GM18502 (cell line): Measurements from ENCODE around the gene RBM8A.
"Not testable (repeated sequence)": the region's sequence is repeated elsewhere in the genome, so short reads cannot be mapped to it uniquely, and the experiment has no call there.

ENCODE experiments used
- ATAC-seq: cut with Tn5 transposase; IDR thresholded peaks from one replicate; pipeline ENCODE4 v1.9.1; 2021; ENCODE audit warnings: mild to moderate bottlenecking; ENCODE audit not compliant: unreplicated experiment, poor library complexity

The RBM8A gene

DNA sequence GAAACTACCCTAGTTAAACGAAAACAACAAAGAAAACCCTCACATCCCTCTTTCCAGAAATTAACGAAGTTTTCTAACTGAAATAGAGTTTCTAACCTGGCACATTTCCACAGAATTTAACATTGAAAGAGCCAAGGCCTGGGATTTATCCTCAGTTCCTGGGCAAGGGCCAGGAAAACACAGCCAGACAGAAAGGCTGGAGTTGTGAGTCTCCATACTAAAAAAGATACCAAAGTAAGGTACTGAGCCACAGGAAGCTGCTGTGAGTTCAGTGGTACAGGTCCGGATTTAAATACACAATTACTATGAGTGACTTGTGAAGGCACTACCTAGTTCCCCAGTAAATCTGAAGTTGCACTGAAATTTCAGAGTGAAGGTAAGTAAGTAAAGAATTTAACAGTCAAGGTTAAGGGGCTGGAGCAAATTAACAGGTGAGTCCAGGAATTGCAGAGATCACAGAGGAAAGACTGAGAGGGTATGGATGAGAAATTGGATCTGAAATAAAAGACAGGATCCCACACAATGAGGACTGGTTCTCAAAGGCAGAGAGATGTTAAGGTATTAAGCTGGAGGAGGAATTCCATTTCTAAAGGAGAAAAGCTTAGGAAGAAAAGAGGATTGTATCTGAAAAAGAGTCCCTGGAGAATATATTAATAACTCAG lies 29.6 kb upstream of the RBM8A start:
- no peak for ATAC-seq

DNA sequence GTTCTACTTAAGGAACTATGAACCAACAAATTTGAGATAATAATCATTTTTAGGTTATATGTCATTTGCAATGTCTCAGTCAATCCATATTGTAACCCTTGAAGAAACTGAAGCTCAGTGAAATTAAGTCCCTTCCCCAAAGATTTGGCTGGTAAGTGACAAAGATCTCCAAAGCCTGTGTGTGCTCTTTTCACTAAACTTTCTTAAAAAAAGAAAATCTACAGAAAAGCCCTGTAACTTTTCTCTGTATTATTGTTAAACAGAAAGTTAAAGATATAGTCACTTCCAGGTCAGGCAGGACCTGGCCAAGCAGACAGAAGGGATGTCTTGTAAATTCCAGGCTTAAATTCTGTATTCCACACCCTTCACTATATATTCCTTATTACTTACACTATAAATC lies 29.1 kb upstream of the RBM8A start:
- no peak for ATAC-seq

DNA sequence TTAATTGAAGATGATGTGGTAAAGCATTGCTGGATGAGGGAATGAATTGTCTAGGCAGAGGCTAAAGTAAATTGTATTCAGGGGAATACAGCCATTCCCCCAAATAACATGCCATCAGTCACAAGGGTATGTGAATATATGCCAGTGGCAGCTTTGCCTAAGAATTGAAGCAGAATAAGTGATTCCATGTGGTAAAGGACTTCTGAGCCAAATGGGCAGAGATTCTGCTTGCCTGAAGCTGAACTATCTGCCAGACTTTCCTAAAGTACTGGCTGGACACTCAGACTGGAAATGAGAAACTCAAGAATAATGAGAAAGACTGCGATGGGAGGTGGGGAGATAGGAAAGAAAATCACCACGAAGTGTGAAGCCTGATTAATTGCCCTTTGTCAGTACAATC lies 28.2 kb upstream of the RBM8A start:
- ATAC-seq, result no peak

DNA sequence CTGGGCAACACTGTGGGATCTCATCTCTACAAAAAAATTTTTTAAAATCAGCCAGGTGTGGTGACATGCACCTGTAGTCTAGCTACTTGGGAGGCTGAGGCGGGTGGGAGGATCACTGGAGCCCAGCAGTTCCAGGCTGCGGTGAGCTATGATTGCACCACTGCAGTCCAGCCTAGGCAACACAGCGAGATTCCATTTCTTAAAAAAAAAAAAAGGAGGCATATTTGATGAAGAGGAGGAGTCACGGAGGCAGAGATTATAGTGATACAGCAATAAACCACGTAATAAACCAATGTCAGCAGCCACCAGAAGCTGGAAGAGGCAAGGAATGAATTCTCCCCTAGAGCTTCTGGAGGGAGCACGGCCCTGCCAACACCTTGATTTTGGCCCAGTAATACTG lies 26.6 kb upstream of the RBM8A start:
- ATAC-seq, result no peak

DNA sequence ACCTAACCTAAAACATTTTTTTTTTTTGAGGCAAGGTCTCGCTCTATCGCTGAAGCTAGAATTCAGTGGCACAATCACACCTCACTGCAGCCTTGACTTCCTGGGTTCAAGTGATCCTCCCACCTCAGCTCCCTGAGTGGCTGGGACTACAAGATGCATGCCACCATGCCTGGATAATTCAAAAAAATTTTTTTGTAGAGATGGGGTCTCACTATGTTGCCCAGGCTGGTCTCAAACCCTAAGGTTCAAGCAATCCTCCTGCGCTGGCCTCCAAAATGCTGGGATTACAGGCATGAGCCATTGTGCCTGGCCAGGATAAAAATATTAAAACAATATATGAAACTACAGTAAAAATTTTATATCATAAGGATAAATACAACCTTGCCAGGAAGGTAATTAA lies 25.6 kb upstream of the RBM8A start:
- no peak for ATAC-seq

DNA sequence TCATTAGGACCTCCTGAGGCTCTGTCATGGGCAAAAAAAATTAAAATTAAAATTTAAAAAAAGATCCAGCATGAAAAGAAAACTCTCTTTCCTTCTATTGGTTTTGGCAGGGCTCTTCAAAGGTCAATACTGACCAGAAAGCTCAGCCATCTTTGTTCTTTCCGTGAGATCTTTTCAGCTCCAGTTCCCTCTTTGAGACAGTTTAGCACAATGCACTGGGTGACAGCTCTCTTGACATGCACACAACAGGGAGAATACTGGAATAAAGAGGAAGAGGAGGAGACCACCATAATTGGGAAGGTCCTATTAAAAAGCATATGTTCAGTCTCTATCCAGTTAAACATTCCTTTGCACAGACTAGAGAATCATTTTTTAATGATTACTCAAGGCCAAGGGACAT lies 24.2 kb upstream of the RBM8A start:
- ATAC-seq, result no peak

DNA sequence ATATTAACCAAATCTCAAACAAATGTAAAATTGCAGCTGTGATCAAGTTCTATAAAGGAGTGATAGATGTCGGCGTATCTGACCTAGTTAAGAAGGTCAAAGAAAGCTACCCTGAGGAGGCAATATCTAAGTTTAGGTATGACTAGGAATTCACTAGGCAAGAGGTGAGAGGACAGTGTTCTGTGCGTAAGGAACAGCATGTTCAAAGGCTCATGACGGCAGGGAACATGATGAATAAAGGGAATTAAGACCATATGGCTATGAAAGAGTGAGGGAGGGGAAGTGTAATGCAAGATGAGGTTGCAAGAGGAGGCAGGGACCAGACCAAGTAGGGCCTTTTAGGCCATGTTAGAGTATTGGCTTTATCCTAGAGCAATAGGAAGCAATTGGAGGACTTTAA lies 21.9 kb upstream of the RBM8A start:
- no peak for ATAC-seq

DNA sequence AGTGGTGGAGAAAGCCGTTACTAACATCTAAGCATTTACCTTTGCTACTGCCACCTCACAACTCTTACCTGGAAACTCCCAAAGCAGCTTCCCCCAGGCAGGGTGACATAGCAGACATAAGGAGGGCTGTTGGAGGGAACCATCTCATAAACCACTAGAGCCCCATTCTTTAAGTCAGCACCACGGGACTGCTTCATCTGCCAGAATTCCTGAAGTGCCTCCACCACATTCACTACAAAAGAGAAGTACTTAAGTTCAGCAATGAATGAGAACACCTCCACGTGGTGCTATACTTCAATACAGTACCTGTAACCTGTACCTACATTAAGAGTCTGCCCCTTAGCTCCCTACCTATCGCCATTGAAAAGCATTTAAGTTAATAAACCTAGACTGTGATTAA lies 20.3 kb upstream of the RBM8A start:
- ATAC-seq, result no peak

DNA sequence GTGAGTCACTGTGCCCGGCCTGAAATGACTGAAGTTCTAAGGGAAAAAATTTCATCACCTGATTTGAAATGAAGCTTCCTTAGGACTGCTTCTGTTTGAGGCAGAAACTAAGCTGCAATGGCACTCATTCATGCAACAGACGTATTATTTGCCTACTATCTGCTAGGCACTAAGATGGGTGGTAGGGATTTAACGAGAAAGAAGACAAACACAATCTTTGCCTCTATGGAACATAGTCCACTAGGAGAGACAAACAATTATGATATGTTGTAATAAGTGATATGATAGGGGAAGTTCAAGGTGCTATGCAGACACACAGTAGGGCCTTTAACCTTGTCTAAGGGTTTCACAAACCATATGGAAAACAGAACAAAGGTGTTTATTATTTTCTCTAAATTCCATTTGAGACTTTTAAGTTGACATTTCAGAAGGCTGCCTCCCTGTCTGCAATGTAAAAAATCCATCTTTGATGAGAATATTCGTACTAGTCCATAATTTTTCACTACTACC lies 19.2 kb upstream of the RBM8A start:
- ATAC-seq, result no peak

DNA sequence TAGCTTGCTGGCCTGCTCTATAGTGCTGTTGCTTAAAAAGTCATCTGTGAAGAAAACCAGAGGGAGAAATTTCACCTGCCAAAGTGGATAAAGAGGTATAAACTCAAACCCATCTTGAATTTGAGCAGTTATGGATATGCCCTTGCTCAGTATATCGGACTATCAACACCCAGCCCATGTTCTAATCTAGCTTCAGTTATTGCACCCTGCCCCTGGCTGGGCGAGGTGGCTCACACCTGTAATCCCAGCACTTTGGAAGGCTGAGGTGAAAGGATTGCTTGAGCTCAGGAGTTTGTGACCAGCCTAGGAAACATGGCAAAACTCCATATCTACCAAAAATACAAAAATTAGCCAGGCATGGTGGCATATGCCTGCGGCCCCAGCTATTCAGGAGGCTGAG lies 17.2 kb upstream of the RBM8A start:
- no peak for ATAC-seq

DNA sequence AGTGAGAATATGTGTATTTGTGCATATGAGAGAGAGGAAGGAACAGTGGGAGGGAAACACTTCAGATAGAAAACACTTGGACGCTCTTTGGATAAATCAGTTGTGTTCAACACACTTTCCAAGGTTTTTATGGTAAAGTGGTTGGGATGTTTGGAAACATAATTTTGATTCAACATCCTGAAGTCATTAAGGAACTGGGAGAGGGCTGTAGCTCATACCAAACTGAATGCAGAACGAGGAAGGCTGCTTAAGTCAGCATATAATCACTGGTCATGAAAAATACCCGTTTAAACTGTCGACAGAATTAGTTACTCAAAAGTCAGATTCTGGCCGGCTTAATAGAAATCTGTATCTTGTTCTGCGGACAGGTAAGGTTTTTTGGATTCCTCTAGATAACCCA lies 15.6 kb upstream of the RBM8A start:
- no peak for ATAC-seq

DNA sequence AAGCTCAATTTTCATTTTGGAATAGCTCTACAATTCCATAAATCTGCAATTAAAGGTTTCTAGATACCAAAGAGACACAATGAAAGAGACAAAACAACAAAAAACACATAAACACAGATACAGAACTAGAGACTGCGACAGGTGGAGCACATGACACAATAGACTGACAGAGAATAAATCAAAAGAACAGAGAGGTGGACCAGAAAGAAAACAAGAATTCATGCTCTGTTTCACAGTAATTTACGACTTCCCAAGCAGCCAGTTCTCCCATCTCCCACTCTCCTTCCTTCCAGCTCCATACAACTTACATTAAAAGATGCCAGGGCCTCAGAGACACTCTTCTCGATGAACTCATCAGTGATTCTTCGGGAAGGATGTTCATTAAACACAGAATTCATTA lies 15.1 kb upstream of the RBM8A start:
- ATAC-seq, result no peak

DNA sequence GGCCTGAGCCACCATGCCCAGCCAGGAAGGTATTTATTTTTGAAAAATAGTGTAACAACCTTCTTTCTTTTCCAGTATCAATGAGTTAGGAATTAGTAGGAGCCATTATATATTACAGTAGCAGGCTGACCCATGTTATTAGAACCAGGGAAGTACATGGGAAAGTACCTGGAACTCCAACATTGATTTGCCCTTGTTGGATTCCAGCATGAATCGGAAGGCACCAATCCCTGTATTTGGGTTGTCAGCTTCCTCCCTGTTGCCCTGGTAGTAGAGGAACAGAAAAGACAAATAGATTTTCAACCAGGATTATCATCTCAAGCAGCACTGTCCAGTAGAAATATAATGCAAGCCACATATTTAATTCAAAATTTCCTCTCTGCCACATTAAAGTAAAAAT lies 10.2 kb upstream of the RBM8A start:
- no peak for ATAC-seq

DNA sequence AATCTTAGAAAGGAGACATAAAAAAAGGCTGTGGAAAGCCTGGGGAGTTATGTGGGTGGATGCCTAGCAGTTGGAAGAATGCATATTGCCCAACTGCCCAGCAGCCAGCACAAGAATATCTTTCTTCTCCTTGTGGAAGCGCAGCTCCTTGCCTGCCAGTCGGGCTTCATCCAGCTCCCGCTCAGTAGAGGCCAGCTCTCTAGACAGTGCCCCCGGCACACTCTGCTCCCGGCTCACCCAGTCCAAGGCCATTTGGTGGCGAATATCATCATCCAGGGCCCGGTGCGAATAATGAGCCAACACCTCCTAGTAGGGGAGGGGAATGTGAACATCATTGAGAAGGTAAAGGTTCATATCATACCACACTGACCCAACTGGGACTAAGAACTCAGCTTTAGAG lies 9.0 kb upstream of the RBM8A start:
- ATAC-seq, result no peak

DNA sequence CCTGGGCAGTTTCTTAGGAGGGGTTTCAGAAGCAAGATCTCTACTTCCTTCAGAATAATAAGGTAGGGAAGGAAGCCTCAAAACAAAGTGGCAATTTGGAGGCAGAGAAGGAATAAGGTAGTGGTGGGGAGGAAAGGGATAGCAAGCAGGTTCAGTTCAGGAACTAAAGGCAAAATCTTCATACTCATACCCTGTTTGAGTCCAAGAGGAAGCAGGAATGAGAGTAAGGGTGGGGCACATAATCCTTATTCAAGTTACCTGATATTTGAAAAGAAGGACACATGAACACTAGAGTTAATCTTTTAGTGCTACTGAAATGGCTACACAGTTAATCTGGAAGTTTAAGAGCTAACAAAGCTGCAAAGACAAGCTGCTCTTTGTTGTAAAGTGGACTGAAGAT lies 8.4 kb upstream of the RBM8A start:
- no peak for ATAC-seq

DNA sequence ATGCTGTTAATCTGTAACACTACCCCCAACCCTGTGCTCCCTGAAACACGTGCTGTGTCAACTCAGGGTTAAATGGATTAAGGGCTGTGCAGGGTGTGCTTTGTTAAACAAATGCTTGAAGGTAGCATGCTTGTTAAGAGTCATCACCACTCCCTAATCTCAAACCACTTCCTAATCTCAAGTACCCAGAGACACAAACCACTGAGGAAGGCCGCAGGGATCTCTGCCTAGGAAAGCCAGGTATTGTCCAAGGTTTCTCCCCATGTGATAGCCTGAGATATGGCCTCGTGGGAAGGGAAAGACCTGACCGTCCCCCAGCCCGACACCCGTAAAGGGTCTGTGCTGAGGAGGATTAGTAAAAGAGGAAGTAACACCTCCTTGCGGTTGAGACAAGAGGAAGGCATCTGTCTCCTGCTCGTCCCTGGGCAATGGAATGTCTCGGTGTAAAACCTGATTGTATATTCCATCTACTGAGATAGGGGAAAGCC lies 5.3 kb upstream of the RBM8A start:
- not testable (repeated sequence) for ATAC-seq

DNA sequence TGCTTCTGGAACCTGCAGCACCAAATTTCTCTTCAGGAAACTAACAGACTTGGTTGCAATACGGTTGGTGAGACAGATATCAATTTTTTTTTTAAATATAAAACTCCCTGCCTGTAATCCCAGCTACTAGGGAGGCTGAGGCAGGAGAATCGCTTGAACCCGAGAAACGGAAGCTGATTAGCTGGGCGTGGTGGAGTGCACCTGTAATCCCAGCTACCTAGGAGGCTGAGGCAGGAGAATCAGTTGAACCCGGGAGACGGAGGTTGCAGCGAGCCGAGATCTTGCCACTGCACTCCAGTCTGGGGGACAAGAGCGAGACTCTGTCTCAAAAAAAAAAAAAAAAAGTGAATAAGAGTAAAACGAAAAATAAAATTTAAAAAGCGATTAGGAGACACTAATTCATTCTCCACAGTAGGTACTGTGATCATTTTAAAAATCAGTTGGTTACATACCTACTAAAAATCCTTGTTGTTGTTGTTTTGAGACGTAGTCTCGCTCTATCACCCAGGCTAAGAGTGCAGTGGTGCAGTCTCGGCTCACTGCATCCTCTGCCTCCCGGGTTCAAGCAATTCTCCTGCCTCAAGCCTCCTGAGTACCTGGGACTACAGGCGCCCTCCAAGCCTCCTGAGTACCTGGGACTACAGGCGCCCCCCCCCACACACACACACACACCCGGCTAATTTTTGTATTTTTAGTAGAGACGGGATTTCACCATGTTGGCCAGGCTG lies 796 bp upstream of the RBM8A start:
- ATAC-seq, result no peak

DNA sequence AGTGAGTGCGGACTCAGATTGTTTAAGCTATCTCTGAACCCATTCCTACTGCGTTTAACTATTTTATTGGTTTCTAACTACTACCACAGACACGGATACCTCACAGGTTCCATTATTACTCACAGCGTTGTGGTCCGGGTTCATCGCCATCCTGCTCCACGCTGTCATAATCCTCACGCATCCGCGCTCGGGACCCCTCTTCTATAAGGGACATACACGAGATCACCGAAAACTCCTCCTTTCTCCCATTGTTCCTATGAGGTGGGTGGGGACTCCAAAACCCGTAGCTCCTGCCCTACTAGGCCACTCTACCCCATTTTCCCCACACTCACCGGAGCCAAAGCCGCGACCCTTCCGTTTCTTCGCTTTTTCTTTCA lies 610 bp downstream of the RBM8A start:
- ATAC-seq, result peak; percentile 13

DNA sequence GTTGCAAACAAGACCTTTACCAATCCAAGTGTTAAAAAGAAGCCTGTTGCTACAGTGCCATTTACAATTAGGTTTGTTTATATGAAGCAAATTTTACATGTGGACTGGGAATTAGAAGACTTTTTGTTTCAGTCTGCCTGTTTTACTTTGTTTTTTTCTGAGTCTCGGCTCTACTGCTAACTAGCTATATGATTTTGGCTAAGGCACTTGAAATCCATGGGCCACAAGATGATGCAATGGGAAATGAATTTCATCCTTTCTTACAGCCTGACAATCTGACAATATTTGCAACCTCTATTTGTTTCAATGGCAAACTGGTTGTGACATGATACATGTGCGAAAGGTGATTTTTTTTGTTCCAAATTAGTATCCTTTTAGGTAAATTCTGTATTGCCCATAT lies 5.0 kb downstream of the RBM8A start:
- ATAC-seq, result no peak

DNA sequence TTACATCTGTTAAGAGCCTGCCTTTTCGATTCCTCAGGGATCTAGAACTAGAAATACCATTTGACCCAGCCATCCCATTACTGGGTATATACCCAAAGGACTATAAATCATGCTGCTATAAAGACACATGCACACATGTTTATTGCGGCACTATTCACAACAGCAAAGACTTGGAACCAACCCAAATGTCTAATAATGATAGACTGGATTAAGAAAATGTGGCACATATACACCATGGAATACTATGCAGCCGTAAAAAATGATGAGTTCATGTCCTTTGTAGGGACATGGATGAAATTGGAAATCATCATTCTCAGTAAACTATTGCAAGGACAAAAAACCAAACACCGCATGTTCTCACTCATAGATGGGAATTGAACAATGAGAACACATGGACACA lies 7.0 kb downstream of the RBM8A start:
- not testable (repeated sequence) for ATAC-seq

DNA sequence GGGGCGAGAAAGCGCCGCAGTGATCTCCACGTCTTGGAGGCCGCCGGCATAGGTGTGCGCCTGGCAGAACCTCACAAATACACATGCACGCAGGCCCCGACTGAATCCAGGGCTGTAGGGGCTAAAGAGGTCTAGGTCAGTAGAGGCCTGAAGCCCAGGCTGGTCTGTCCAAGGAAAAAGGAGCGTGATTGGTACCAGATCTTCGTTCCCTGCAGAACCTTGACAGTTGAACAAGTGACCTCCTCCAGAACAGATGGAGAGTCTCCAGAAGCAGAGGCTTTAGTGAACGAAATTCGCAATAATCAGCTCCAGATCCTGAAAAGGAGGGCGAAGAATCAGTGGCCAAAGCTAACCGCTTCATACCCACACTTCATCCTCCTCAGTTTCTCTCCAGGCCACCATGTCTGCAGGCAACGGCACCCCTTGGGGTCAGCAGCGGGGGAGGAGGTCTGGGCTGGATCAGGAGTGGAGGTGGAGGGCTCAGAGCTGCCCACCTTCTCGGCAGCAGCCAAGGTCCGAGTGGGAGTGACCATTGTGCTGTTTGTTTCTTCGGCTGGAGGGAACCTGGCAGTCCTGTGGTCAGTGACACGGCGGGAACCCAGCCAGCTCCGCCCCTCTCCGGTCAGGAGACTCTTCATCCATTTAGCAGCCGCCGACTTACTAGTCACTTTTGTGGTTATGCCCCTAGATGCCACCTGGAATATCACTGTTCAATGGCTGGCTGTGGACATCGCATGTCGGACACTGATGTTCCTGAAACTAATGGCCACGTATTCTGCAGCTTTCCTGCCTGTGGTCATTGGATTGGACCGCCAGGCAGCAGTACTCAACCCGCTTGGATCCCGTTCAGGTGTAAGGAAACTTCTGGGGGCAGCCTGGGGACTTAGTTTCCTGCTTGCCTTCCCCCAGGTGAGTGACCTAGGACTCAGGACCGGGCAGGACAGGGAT lies 8.0 kb downstream of the RBM8A start:
- peak; percentile 7 for ATAC-seq
